ENCODE results near the gene COQ10A.

Gene COQ10A

GRCh38 chr12:56266693-56267442 is at the start of gene COQ10A:
TSS of gene COQ10A (plus strand) at chr12:56266942. CDS start at chr12:56267119, 177 bp downstream.
- Histone ChIP-seq H3K36me3 (ENCODE audit: low read length) (0 out of 2 replicates have a peak, but pooled peaks cover 6% of the 10 kb centered on the region), H3K27ac (ENCODE audit: low read depth, low read length) (peak within 1 kb of the TSS; percentile 75), H3K9ac (ENCODE audit: low read length) (peak within 1 kb of the TSS; percentile 74), H3K9me2 (replicated peaks; ENCODE audit: insufficient read depth, low read length) (no peaks in the 10 kb centered on the region), H3K4me3 (ENCODE audit: insufficient read depth, low read length, poor library complexity, severe bottlenecking) (peak within 1 kb of the TSS; percentile 77), H3K27me3 (ENCODE audit: low read length) (no peaks in the 10 kb centered on the region), H3F3A (ENCODE audit: insufficient read depth) (peaks cover 34% of the 10 kb centered on the region), H3K9me3 (ENCODE audit: insufficient read depth, low read length) (no peaks in the 10 kb centered on the region), H3K79me2 (ENCODE audit: insufficient read depth, low read length) (no peaks in the 10 kb centered on the region), H4K20me1 (ENCODE audit: low read depth, low read length) (no peaks in the 10 kb centered on the region), H3K4me2 (ENCODE audit: low read depth, low read length, poor library complexity, severe bottlenecking) (peak within 1 kb of the TSS; percentile 98), H2AFZ (ENCODE audit: low read depth, low read length, severe bottlenecking) (peak within 1 kb of the TSS; percentile 91)
- TF ChIP-seq CTCF (IDR thresholded peaks at IDR 0.05; ENCODE audit: insufficient read depth, low read length, poor library complexity, severe bottlenecking) (peak; percentile 25), EZH2phosphoT487 (conservative IDR thresholded peaks at IDR 0.05; ENCODE audit: low read length) (no peak)

- TF ChIP-seq EZH2phosphoT487 (conservative IDR thresholded peaks at IDR 0.05; ENCODE audit: low read length), result no peak
- no peak for TF ChIP-seq CTCF (IDR thresholded peaks at IDR 0.05; ENCODE audit: insufficient read depth, low read length, poor library complexity, severe bottlenecking)
- Histone ChIP-seq H2AFZ (ENCODE audit: low read depth, low read length, severe bottlenecking) (no peak overlapping the region), H3K36me3 (ENCODE audit: low read length) (no peaks in the 10 kb centered on the region), H3K4me2 (ENCODE audit: low read depth, low read length, poor library complexity, severe bottlenecking) (peak overlapping the region; percentile 99), H3K27ac (ENCODE audit: low read depth, low read length) (no peak overlapping the region), H3K9me3 (ENCODE audit: insufficient read depth, low read length) (no peaks in the 10 kb centered on the region), H3F3A (ENCODE audit: insufficient read depth) (peaks cover 6% of the 10 kb centered on the region), H3K9ac (ENCODE audit: low read length) (no peak overlapping the region), H3K79me2 (ENCODE audit: insufficient read depth, low read length) (peaks cover 28% of the 10 kb centered on the region), H3K4me3 (ENCODE audit: insufficient read depth, low read length, poor library complexity, severe bottlenecking) (no peak overlapping the region), H3K27me3 (ENCODE audit: low read length) (no peaks in the 10 kb centered on the region), H4K20me1 (ENCODE audit: low read depth, low read length) (no peaks in the 10 kb centered on the region), H3K9me2 (replicated peaks; ENCODE audit: insufficient read depth, low read length) (no peaks in the 10 kb centered on the region)
Observed at GRCh38 chr12:56219840-56220239, 46.9 kb upstream of the COQ10A start.

GRCh38 chr12:56220611-56221231 is 46.0 kb upstream of the COQ10A start:
- peaks cover 34% of the 10 kb centered on the region for H3K79me2 ChIP-seq (ENCODE audit: insufficient read depth, low read length)
- no peaks in the 10 kb centered on the region for H4K20me1 ChIP-seq (ENCODE audit: low read depth, low read length)
- H3K9ac ChIP-seq (ENCODE audit: low read length), result peak overlapping the region; percentile 85
- peak overlapping the region; percentile 99 for H3K4me2 ChIP-seq (ENCODE audit: low read depth, low read length, poor library complexity, severe bottlenecking)
- H3K4me3 ChIP-seq (ENCODE audit: insufficient read depth, low read length, poor library complexity, severe bottlenecking), result peak overlapping the region; percentile 88
- H3K9me2 ChIP-seq (replicated peaks; ENCODE audit: insufficient read depth, low read length), result no peaks in the 10 kb centered on the region
- no peaks in the 10 kb centered on the region for H3K27me3 ChIP-seq (ENCODE audit: low read length)
- no peak overlapping the region for H2AFZ ChIP-seq (ENCODE audit: low read depth, low read length, severe bottlenecking)
- H3K9me3 ChIP-seq (ENCODE audit: insufficient read depth, low read length), result no peaks in the 10 kb centered on the region
- H3F3A ChIP-seq (ENCODE audit: insufficient read depth), result peaks cover 6% of the 10 kb centered on the region
- no peaks in the 10 kb centered on the region for H3K36me3 ChIP-seq (ENCODE audit: low read length)
- peak overlapping the region; percentile 64 for H3K27ac ChIP-seq (ENCODE audit: low read depth, low read length)
- TF ChIP-seq CTCF (IDR thresholded peaks at IDR 0.05; ENCODE audit: insufficient read depth, low read length, poor library complexity, severe bottlenecking) (no peak), EZH2phosphoT487 (conservative IDR thresholded peaks at IDR 0.05; ENCODE audit: low read length) (no peak)

All from SU-DHL-6 (cell line).